SK-N-SH (cell line): ENCODE measurements around the gene TTC16. TPM values are rescaled to one million over a fixed set of nuclear protein-coding genes. Genes with fewer than 3 reads are reported as not detected.

Experiments
- CTCF ChIA-PET: fragments of 300-600, 350-600 bp; formaldehyde crosslinking; extraction: SDS; loops from one replicate; lab custom pipeline; 2021; lab: Yijun Ruan, JAX
- POLR2A ChIA-PET: fragments of 350-600 bp; sonication (Branson Sonifier 250); formaldehyde crosslinking; extraction: SDS; loops from one replicate; lab custom pipeline; 2020; ENCODE audit warnings: antibody characterized with exemption, inconsistent platforms; lab: Yijun Ruan, JAX
- DNase-seq: peaks from one replicate; pipeline ENCODE4 v3.0.0; 2012
- H2AFZ ChIP-seq: fragments of 200-600 bp; sonication (generic); 2 replicates; pipeline ENCODE4 v1.8.1; 2016; ENCODE audit warnings: antibody characterized with exemption, mild to moderate bottlenecking, low read depth
- H3F3A ChIP-seq: fragments of 200-600 bp; sonication (generic); replicated peaks from 2 replicates; pipeline ENCODE3; 2016; ENCODE audit warnings: antibody characterized with exemption, mild to moderate bottlenecking; ENCODE audit not compliant: insufficient read depth
- H3K27ac ChIP-seq, 2 experiments: fragments of 200-500 bp in 1 of 2; fragments of 200-600 bp in 1 of 2; sonication (Bioruptor generic) in 1 of 2; sonication (generic), shearing (Covaris generic) in 1 of 2; 2 replicates each; pipeline versions ENCODE4 v1.5.1 to v1.6.1; 2014 to 2016; ENCODE audit warnings: low read depth in 2 of 2, inconsistent platforms in 1 of 2, low read length in 1 of 2, mild to moderate bottlenecking in 1 of 2, mixed read lengths in 1 of 2
- H3K27me3 ChIP-seq: fragments of 200-600 bp; sonication (generic), shearing (Covaris generic); 2 replicates; pipeline ENCODE4 v1.6.1; 2016; ENCODE audit warnings: mixed run types; ENCODE audit not compliant: insufficient read depth
- H3K36me3 ChIP-seq, 2 experiments: fragments of 200-500 bp in 1 of 2; fragments of 200-600 bp in 1 of 2; sonication (Bioruptor generic) in 1 of 2; sonication (generic) in 1 of 2; replicated peaks in 1 of 2; 2 replicates each; pipeline versions ENCODE3 to v1.5.1; 2014 to 2016; ENCODE audit warnings: low read length in 1 of 2, mild to moderate bottlenecking in 1 of 2; ENCODE audit not compliant: insufficient read depth in 2 of 2, control insufficient read depth in 1 of 2
- H3K4me1 ChIP-seq, 2 experiments: fragments of 200-500 bp in 1 of 2; fragments of 200-600 bp in 1 of 2; sonication (Bioruptor generic) in 1 of 2; sonication (generic), shearing (Covaris generic) in 1 of 2; 2 replicates each; pipeline versions ENCODE4 v1.5.1 to v1.6.1; 2014 to 2016; ENCODE audit warnings: low read depth in 1 of 2, low read length in 1 of 2, mixed run types in 1 of 2; ENCODE audit not compliant: insufficient read depth in 2 of 2, control insufficient read depth in 1 of 2
- H3K4me2 ChIP-seq: fragments of 200-600 bp; sonication (generic), shearing (Covaris generic); 2 replicates; pipeline ENCODE4 v1.6.1; 2017; ENCODE audit warnings: mixed run types
- H3K4me3 ChIP-seq, 2 experiments: fragments of 200-500 bp in 1 of 2; fragments of 200-600 bp in 1 of 2; sonication (Bioruptor generic) in 1 of 2; sonication (generic), shearing (Covaris generic) in 1 of 2; 2 replicates each; pipeline versions ENCODE4 v1.5.1 to v1.8.1; 2014 to 2016; ENCODE audit warnings: low read depth in 2 of 2, inconsistent platforms in 1 of 2, low read length in 1 of 2, mild to moderate bottlenecking in 1 of 2, mixed read lengths in 1 of 2, moderate library complexity in 1 of 2
- H3K79me2 ChIP-seq: fragments of 200-600 bp; sonication (generic); 2 replicates; pipeline ENCODE4 v1.8.1; 2017; ENCODE audit warnings: mild to moderate bottlenecking; ENCODE audit not compliant: insufficient read depth
- H3K9ac ChIP-seq: fragments of 200-600 bp; sonication (generic); 2 replicates; pipeline ENCODE4 v1.6.1; 2017; ENCODE audit warnings: mixed run types
- H3K9me2 ChIP-seq: fragments of 200-600 bp; sonication (generic); 2 replicates; pipeline ENCODE4 v1.6.1; 2017; ENCODE audit warnings: mixed run types
- H3K9me3 ChIP-seq: fragments of 200-600 bp; sonication (generic); 2 replicates; pipeline ENCODE4 v1.6.1; 2017; ENCODE audit warnings: mixed run types, mild to moderate bottlenecking, moderate library complexity
- H4K20me1 ChIP-seq: fragments of 200-600 bp; sonication (generic); 2 replicates; pipeline ENCODE4 v1.6.1; 2017; ENCODE audit warnings: mild to moderate bottlenecking, mixed run types; ENCODE audit not compliant: insufficient read depth
- FOSL2 ChIP-seq: IDR thresholded peaks from 2 replicates; pipeline ENCODE4 v1.4.0; 2012; ENCODE audit warnings: low read depth, mild to moderate bottlenecking, moderate library complexity, borderline replicate concordance
- JUND ChIP-seq: IDR thresholded peaks from 2 replicates; pipeline ENCODE4 v1.4.0; 2012
- NFIC ChIP-seq: IDR thresholded peaks from 2 replicates; pipeline ENCODE4 v1.4.0; 2012; ENCODE audit warnings: borderline replicate concordance
- PBX3 ChIP-seq: IDR thresholded peaks from 2 replicates; pipeline ENCODE4; 2012
- REST ChIP-seq: IDR thresholded peaks from 2 replicates; pipeline ENCODE4 v1.6.1; 2012; ENCODE audit warnings: mild to moderate bottlenecking, low read depth, low read length, moderate library complexity
- RFX5 ChIP-seq: IDR thresholded peaks from 2 replicates; pipeline ENCODE4 v1.6.1; 2012; ENCODE audit warnings: mild to moderate bottlenecking, improper control_type of control experiment, low read length
- SIN3A ChIP-seq: IDR thresholded peaks from 2 replicates; pipeline ENCODE4 v1.6.1; 2012; ENCODE audit warnings: low read depth, mild to moderate bottlenecking, low read length, moderate library complexity, borderline replicate concordance
- SMC3 ChIP-seq: IDR thresholded peaks from 2 replicates; pipeline ENCODE4 v1.6.1; 2012; ENCODE audit warnings: low read depth, low read length, improper control_type of control experiment
- TAF1 ChIP-seq: IDR thresholded peaks from 2 replicates; pipeline ENCODE4 v1.6.1; 2012; ENCODE audit warnings: low read depth, mild to moderate bottlenecking, low read length, moderate library complexity, borderline replicate concordance
- TCF12 ChIP-seq: IDR thresholded peaks from 2 replicates; pipeline ENCODE4 v1.4.0; 2012
- WGBS: methylation state at CpG from one replicate; pipeline ENCODE4 v1.1.6; 2017; ENCODE audit warnings: low lambda C conversion rate; 5-methylcytosine and 5-hydroxymethylcytosine counted together
- polyA plus RNA-seq, 3 experiments: library from polyadenylated mRNA; depleted of rRNA; stranded (reverse); fragments of >200 nt; gene quantifications; 2 replicates each; pipeline ENCODE4 v1.2.3, GENCODE V29; 2012
- TF ChIP-seq, protein P1 (sequence below): fragments of 150-350 bp; IDR thresholded peaks from 2 replicates; pipeline ENCODE4 v1.6.1; 2017; ENCODE audit warnings: antibody characterized with exemption, low read length, low read depth, borderline replicate concordance

TTC16 gene
- polyA plus RNA-seq, 1 of the 3 experiments (the other 2 are of a cell fraction): 0.05 TPM

DNA sequence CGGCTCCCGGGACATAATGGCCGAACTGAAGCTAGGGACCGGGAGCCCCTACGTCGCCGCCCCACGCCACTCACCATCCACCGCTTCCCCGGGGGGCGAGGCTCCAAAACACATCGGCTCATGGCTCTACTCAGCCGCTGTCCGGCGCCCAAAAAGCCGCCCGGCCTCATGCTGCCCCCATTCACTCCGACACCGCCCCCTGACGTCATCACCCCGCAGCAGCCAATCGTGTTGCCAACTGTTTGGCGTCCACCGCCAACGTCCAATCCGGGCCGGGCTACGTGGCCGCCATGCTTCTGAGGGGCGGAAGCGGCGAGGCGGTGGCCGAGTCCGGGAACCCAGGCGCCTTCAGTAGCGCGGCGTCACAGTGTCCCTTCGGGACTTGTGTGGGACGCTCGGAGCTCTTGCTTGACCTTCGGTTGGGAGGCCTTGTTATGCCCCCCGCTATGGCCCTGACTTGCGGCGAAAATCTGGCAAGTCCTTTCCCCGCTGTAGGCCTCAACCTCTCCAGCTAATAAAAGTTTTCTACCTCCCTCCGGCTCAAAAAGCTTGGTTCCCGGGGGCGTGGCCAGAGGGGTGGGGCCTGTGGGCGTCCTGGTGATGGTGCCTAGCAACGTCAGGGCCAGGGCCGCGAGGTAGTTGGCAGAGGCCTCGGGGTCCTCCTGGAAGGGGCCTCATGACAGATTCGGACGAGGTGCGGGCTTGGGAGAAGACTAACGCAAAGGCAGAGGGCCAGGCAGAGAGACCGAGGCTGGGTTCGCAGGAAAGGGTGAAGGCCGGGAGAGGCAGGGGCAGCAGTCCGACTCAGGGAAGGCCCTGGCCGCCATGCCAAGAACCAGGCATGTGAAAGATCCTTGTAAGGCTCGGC, at the start of gene TTC16, which contains the start of gene PTRH1 (continued):
- TF ChIP-seq SIN3A (peak; percentile 46; the same call in 1 of the 2 replicates), NFIC (no peak), TAF1 (0 out of 2 replicates have a peak, but pooled peaks have one; percentile 13), FOSL2 (no peak), PBX3 (peak; percentile 75), REST (no peak), TCF12 (no peak), JUND (no peak), SMC3 (no peak)
- TF ChIP-seq, protein P1, sequence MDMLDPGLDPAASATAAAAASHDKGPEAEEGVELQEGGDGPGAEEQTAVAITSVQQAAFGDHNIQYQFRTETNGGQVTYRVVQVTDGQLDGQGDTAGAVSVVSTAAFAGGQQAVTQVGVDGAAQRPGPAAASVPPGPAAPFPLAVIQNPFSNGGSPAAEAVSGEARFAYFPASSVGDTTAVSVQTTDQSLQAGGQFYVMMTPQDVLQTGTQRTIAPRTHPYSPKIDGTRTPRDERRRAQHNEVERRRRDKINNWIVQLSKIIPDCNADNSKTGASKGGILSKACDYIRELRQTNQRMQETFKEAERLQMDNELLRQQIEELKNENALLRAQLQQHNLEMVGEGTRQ: no peak

- Histone ChIP-seq H3K4me3 (no peak overlapping the region), H3K9me2 (no peaks in the 10 kb centered on the region), H4K20me1 (no peaks in the 10 kb centered on the region), H3K9me3 (no peaks in the 10 kb centered on the region), H2AFZ (no peak overlapping the region), H3K27ac (peak overlapping the region in 1 of 2 experiments; percentile 18; a peak in 1 of 4 replicates), H3K4me2 (no peak overlapping the region), H3K9ac (no peak overlapping the region), H3K4me1 (peaks cover 0 to 48% of the 10 kb centered on the region in 2 experiments; a peak in 2 of 4 replicates), H3F3A (peaks cover 4% of the 10 kb centered on the region), H3K79me2 (no peaks in the 10 kb centered on the region), H3K36me3 (peaks cover 33 to 47% of the 10 kb centered on the region in 2 experiments), H3K27me3 (no peaks in the 10 kb centered on the region)
- ChIA-PET CTCF (interaction anchor here (0.7 to 3.3 kb wide), 8 partner anchors 18 to 254 kb away, joined by 3 to 12 read pairs (median 4); partner anchors contain the start of genes CDK9 and TOR2A), POLR2A (no interaction called here)
- TF ChIP-seq RFX5: no peak
- DNase-seq: no peak
- 87% methylated on average over 3 of the region's 3 CpGs for WGBS
Measured at GRCh38 chr9:127667127-127667844, 48.6 kb upstream of the TTC16 start.
